GM18499 (cell line): ENCODE data around the gene COL5A1.

Source experiments
- ATAC-seq: cut with Tn5 transposase; IDR thresholded peaks from one replicate; pipeline ENCODE4 v1.9.1; 2021; ENCODE audit warnings: moderate number of reproducible peaks; ENCODE audit not compliant: insufficient read depth, unreplicated experiment

The COL5A1 gene

DNA sequence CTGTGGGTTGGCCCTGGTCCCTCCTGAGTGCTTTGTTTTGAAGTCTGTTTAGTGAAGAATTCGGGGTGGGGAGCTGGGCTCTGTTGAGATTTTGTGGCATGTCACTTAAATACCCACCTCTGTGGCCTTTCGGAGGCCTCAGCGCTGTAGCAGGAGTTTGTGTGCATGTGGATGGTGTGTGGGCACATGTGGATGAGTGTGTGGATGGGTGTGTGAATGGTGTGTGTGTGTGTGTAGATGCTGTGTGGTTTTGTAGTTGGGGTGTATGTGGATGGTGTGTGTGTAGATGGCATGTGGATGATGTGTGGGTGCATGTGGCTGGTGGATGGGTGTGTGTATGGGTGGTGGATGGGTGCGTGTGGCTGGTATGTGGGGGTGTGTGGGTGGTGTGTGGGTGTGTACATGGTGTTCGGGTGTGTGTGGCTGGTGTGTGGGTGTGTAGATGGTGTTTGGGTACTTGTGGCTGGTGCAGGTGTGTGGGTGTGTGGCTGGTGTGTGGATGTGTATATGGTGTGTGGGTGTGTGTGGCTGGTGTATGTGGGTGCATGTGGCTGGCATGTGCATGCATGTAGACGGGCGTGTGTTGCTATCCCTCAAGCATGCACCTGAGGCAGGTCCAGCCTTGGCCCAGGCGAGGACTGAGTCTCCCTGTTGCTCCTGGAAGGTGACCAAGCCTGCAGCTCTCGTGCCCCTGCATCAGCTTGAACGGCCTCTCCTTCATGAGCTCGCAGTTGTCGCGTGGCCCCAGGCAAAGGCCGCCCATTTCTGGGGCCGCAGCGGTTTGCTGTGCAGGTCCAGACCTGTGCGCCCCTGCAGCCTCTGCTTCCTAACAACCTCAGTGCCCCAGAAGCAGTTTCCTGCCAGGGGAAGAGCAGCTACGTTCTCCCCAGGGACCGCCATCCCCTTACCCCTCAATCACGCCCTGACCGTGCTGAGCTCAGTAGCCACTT lies 185.0 kb downstream of the COL5A1 start:
- no peak for ATAC-seq

DNA sequence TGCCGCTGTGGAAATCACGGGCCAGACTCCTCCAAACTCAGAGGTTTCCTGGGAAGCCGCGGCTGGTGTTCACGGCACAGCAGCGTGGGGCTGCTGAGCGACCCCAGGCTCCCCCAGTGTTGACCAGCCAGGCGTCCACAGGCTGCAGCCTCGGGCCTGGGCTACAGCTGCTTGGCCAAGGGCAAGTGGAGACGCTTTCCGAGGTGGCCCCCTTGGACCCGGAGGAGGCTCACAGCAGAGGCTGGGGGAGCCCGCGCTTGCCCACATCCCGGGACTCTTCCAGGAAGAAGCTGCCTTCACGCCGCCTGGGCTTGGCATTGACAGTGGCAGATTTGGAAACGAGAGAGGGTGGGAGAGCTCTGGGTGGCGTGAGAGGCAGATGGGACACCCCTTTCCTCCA lies 186.0 kb downstream of the COL5A1 start:
- ATAC-seq: no peak

DNA sequence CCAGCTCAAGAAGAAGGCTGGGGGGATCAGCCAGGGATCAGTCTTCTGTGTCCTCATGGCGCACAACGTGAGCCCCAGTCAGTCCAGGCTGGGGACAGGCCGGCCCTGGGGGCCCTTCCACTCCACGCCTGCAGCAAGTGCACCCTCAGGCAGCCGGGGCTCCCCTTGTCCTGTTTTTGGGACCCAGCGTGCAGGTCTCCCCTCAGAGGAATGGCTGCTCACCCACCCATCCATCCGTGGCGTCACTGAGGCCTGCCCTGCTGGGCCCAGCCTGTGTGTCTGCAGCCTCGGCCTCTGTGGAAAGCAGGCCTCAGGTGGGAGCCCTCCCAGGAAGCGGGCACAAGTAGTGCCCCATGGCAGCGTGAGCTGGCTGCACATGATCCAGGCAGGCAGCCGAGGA lies 186.4 kb downstream of the COL5A1 start:
- ATAC-seq: no peak

DNA sequence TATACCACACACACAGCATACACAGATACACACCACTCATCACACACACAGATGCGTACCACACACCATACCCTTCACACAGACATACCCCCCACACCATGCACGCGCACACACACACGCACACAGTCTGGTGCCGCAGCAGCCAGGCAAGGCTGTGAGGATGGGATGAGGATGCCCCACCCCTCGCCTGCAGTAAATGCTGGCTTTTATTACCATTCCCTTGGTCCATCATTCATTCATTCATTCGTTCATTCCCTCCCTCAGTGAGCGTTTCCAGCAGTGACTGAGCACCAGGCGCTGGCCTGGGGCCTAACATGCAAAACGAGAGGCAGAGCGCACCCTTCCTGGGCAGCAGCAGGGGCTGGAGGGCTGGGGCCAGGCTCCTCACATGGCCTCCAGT lies 187.3 kb downstream of the COL5A1 start:
- no peak for ATAC-seq

DNA sequence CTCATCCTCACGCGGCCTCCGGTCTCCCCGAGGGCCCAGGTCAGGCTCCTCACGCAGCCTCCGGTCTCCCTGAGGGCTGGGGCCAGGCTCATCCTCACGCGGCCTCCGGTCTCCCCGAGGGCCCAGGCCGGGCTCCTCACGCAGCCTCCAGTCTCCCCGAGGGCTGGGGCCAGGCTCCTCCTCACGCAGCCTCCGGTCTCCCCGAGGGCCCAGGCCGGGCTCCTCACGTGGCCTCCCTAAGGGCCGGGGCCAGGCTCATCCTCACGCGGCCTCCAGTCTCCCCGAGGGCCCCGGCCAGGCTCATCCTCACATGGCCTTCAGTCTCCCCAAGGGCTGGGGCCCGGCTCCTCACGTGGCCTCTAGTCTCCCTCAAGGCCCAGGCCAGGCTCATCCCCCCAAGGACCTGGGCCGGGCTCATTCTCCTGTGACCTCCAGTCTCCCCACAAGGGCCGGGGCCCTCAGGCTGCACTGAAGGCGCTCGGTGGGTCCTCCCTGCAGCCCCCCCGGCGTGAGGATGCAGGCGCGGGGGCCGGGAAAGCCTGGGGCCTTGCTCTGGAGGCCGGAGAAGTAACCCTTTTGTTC lies 187.8 kb downstream of the COL5A1 start:
- no peak for ATAC-seq

DNA sequence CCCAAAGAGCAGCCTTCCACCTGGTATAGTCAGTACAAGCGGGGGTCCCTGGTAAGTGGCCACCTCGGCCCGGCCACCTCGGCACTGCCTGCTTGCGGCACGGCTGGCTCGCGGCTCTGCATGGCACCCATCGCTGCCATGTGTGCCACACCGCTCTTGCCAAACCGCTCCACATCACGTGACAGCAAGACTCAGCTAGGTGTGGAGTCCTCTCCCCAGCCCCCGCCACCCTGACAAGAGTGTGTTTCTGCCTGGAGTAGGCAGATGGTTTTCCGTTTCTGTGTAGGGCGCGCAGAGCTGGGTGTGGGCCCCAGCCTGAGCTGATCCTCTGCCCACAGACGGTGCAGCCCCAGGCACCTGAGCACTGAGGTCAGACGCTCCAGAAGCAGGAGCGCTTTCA lies 188.5 kb downstream of the COL5A1 start:
- no peak for ATAC-seq

- ATAC-seq: no peak
Observed at GRCh38 chr9:134830926-134831720, 189.5 kb downstream of the COL5A1 start.

DNA sequence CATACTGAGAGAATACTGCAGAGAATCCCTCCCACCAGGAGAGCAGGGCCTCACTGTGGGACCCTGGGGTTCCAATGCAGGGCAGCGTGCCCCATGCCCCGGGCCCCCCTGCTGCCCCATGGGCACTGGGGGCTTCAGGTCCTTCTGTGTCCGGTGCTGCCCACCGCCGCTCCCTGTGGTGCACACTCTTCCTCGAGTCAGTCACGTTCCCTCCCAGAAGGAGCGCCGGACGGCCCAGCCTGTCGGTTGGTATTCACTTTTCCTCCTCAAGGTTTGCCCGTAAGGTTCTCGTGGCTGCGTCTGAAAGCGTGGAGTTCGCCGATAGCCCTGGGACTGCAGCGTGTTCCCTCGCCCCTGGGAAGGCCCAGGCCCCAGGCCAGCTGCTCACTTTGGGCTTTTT lies 190.9 kb downstream of the COL5A1 start:
- ATAC-seq: no peak

DNA sequence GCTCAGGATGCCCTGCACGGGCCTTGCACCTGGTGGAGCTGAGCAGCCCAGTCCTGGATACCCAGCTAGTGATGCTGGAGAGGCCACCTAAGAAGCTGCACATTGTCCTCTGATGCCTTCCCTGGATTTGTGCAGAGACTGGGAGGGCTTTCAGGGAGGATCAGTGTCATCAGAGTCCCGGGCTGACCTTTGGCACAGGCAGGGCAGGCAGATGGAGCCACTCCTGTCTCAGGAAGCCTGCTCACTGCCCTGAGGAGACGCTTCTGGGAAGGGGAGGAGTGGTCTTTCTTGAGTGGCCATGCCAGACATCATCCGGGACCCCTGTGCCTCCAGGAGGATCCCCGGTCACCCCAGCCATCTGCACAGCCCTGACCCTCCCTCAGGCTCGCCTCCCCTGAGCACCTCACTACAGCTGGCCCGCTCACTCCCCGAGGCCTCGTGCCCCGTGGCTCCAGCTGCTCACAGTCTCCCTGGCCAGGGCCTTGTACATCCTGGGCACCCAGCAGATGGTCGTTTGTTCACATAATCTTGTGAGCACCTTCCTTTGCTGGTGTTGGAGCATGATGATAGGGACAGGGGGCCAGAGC lies 191.8 kb downstream of the COL5A1 start:
- ATAC-seq: no peak

DNA sequence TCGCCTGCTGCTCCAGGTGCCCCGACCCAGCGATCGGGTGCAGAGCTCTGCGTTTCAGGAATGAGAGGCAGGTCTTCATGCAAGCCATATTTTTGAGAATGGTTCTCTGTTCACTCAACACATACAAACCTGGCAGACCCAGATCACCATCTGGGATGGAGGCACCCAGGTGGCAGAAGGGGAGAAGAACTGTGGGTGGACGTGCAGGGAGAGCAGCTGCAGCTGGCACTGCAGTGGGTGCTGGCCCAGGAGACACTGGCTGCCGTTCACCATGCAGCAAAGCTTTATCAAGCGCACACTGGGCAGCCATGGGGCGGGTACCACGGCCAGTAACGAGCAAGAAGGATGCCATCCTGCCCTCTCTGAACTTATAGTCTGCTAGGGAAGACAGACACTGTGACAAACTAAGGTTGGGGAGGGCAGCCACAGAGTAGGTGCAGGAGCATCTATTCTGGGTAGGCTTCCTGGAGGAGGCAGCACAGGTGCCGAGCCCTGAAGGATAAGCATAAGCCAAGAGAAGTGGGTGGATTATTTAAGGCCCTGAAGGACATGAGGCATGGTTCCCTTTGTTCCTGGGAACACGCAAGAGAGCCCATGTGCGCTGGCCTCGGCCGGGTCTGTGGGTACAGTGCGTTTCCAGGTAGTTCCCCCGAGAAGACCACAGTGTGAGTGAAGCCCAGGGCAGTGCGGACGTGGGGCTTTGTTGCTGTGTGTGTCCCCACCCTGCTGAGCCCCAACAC lies 192.8 kb downstream of the COL5A1 start:
- no peak for ATAC-seq

- ATAC-seq: no peak
Observed at GRCh38 chr9:134834957-134835419, 193.4 kb downstream of the COL5A1 start.

GRCh38 chr9:134835448-134835847 lies 193.8 kb downstream of the COL5A1 start:
- no peak for ATAC-seq

GRCh38 chr9:134835987-134836386 lies 194.4 kb downstream of the COL5A1 start:
- no peak for ATAC-seq

GRCh38 chr9:134836406-134836970 lies 194.9 kb downstream of the COL5A1 start:
- no peak for ATAC-seq

DNA sequence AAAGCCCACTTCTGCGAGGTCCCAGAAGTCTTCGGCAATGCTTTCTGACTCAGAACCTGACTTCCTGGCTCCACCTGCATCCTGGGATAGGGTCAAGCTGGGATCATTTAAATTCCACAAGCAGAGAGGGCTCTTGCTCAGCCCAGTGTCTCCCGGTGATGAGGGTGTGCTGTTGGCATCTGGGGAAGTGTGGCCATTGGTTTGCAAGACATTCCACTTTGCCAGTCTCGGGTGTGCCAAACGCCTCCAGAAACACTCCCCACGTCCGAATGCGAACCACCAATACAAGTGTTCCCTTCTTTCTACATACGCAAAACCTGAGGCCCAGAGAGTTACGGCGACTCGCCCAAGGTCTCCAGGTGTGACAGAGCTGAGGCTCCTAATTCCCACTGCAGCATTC lies 195.9 kb downstream of the COL5A1 start:
- ATAC-seq: no peak

- no peak for ATAC-seq
Observed at GRCh38 chr9:134838651-134839454, 197.2 kb downstream of the COL5A1 start.

DNA sequence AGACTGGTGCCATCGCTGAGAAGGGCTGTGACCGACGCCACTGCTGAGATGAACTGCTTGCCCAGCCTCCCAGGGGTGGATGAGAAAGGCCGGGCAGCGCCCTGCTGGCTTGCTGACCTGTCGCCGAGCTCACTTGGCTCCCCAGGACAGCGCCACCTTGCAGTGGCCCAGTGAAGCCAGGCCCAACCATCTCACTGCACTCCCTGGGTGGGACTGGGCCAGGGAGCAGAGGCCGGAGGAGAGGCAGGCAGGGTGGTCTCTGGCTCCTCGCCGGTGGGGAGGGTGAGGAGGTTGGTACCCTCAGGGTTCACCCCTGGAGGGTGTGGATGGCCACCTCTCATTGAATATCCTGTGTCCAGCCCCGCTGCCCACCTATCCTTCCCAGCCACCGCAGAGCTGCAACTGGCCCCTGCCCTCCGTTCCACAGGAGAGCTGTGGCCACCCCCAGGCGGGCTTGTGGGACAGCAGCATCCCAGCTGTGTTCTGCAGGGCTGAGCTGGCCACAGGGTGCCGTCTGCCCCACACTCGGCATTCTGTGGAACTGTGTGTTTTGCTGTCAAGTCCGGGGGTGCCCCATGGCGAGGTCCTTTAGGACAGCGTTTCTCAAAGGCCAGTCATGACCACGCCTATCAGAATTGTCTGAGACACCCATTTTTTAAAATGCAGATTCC lies 198.0 kb downstream of the COL5A1 start:
- ATAC-seq: no peak

GRCh38 chr9:134840511-134840910 lies 198.9 kb downstream of the COL5A1 start:
- no peak for ATAC-seq
